ENCODE data around the gene ADAP1.

The ADAP1 gene

GRCh38 chr7:855686-856369 is 98.7 kb downstream of the ADAP1 start:
- in situ Hi-C loops (cut with MboI; ENCODE audit: low sequenced_read_pairs, unreplicated experiment): no loop called here
- no peak for DNase-seq (ENCODE audit: low spot score)
- TF ChIP-seq CTCF (IDR thresholded peaks at IDR 0.05; ENCODE audit: borderline replicate concordance, control extremely low read depth, extremely low read depth, insufficient read depth, missing control alignments): no peak

GRCh38 chr7:854118-854775 is 100.2 kb downstream of the ADAP1 start:
- TF ChIP-seq CTCF (IDR thresholded peaks at IDR 0.05; ENCODE audit: borderline replicate concordance, control extremely low read depth, extremely low read depth, insufficient read depth, missing control alignments): no peak
- in situ Hi-C loops (cut with MboI; ENCODE audit: low sequenced_read_pairs, unreplicated experiment): no loop called here
- no peak for DNase-seq (ENCODE audit: low spot score)

GRCh38 chr7:853366-854117 is 100.9 kb downstream of the ADAP1 start:
- in situ Hi-C loops (cut with MboI; ENCODE audit: low sequenced_read_pairs, unreplicated experiment): no loop called here
- DNase-seq (ENCODE audit: low spot score): no peak

GRCh38 chr7:851204-851603 is 103.3 kb downstream of the ADAP1 start:
- TF ChIP-seq CTCF (IDR thresholded peaks at IDR 0.05; ENCODE audit: borderline replicate concordance, control extremely low read depth, extremely low read depth, insufficient read depth, missing control alignments): no peak
- in situ Hi-C loops (cut with MboI; ENCODE audit: low sequenced_read_pairs, unreplicated experiment): no loop called here

More at GRCh38 chr7:853366-854117, 100.9 kb downstream of the ADAP1 start:
- no peak for TF ChIP-seq CTCF (IDR thresholded peaks at IDR 0.05; ENCODE audit: borderline replicate concordance, control extremely low read depth, extremely low read depth, insufficient read depth, missing control alignments)

GRCh38 chr7:849781-850180 is 104.7 kb downstream of the ADAP1 start:
- DNase-seq (ENCODE audit: low spot score): no peak
- in situ Hi-C loops (cut with MboI; ENCODE audit: low sequenced_read_pairs, unreplicated experiment): no loop called here
- no peak for TF ChIP-seq CTCF (IDR thresholded peaks at IDR 0.05; ENCODE audit: borderline replicate concordance, control extremely low read depth, extremely low read depth, insufficient read depth, missing control alignments)

More at GRCh38 chr7:851204-851603, 103.3 kb downstream of the ADAP1 start:
- DNase-seq (ENCODE audit: low spot score): no peak

- in situ Hi-C loops (cut with MboI; ENCODE audit: low sequenced_read_pairs, unreplicated experiment): no loop called here
- DNase-seq (ENCODE audit: low spot score): no peak
- no peak for TF ChIP-seq CTCF (IDR thresholded peaks at IDR 0.05; ENCODE audit: borderline replicate concordance, control extremely low read depth, extremely low read depth, insufficient read depth, missing control alignments)
Observed at GRCh38 chr7:849145-849544, 105.3 kb downstream of the ADAP1 start.
